IPS-15b (cell line): ENCODE data around the gene PRICKLE2.

ENCODE experiments used
- H3K27me3 ChIP-seq: one replicate; pipeline ENCODE4 v1.6.1; 2013; ENCODE audit warnings: low read length; ENCODE audit not compliant: control insufficient read depth, insufficient read depth
- H3K36me3 ChIP-seq: one replicate; pipeline ENCODE4 v1.6.1; 2013; ENCODE audit warnings: low read length; ENCODE audit not compliant: control insufficient read depth, insufficient read depth
- H3K4me1 ChIP-seq: one replicate; pipeline ENCODE4 v1.6.1; 2013; ENCODE audit warnings: mild to moderate bottlenecking, low read length; ENCODE audit not compliant: control insufficient read depth, insufficient read depth
- H3K4me3 ChIP-seq: one replicate; pipeline ENCODE4 v1.5.1; 2013; ENCODE audit warnings: low read depth, low read length
- H3K9ac ChIP-seq: one replicate; pipeline ENCODE4 v1.6.1; 2013; ENCODE audit warnings: low read depth, mild to moderate bottlenecking, low read length
- H3K9me3 ChIP-seq: one replicate; pipeline ENCODE4 v1.6.1; 2013; ENCODE audit warnings: mild to moderate bottlenecking, low read length; ENCODE audit not compliant: control insufficient read depth, insufficient read depth

Gene PRICKLE2

DNA sequence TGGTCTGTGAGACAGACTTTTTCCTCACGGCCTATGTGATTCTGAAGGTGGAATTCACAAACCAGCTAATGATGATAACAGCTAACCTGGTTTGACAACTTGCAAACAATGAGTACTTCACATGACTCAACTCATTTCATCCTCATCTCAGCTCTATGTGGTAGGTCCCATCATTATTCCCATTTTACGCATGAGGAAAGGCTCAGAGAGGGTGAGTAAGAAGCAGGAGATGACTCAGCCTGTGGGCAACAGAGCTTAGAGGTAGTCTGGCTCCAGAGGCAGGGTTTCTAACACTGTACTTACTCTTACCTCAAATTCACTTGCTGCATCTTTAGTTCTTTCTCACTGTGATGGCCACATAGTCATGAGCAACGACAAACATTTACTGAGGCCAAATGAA lies 176.1 kb downstream of the PRICKLE2 start:
- H3K9ac ChIP-seq, result no peak overlapping the region
- no peak overlapping the region for H3K4me3 ChIP-seq
- H3K36me3 ChIP-seq, result no peaks in the 10 kb centered on the region
- no peaks in the 10 kb centered on the region for H3K27me3 ChIP-seq
- no peaks in the 10 kb centered on the region for H3K9me3 ChIP-seq
- peaks cover 18% of the 10 kb centered on the region for H3K4me1 ChIP-seq

DNA sequence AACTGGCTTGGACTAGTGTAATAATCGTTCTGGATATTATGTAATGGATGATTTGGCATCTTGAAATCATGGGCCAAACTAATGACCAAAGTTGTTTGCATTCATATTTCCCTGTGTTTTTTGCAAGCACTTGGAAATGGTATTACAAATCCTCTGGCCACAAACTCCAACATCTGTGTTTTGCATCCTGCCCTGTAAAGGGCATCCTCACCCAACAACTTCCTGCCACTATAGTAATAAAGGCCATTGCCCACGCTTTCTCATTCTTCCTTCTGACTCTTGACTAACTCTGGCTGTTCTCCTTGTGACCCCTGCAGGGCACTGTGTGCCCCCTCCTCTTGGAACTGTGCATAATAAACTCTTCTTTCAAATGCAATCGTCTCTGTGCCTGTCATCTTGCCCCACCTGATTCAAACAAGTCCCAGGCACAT lies 176.6 kb downstream of the PRICKLE2 start:
- H3K9me3 ChIP-seq, result no peaks in the 10 kb centered on the region
- H3K4me3 ChIP-seq, result no peak overlapping the region
- no peaks in the 10 kb centered on the region for H3K36me3 ChIP-seq
- H3K9ac ChIP-seq, result no peak overlapping the region
- H3K27me3 ChIP-seq, result no peaks in the 10 kb centered on the region
- H3K4me1 ChIP-seq, result peaks cover 18% of the 10 kb centered on the region

DNA sequence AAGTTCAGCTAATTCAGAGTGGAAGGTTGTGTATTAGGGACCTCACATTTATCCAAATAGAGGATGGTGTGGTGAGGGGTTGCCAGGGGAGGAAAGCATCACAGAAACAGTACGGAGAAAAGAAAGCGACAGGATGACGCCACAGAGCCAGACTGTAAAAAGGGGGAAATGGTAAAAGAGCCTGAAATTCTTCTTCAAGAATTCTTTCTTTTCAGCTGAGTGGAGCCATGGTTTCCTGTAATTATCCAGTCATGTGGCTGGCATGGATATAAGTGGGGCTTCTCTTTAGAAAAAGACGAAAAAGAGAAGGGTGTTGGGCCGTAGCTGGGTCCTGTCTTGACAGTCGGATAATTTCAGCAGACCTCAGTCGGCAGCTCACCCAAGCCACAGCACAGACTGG lies 177.5 kb downstream of the PRICKLE2 start:
- H3K4me3 ChIP-seq, result no peak overlapping the region
- H3K27me3 ChIP-seq, result no peaks in the 10 kb centered on the region
- no peaks in the 10 kb centered on the region for H3K9me3 ChIP-seq
- H3K9ac ChIP-seq, result no peak overlapping the region
- H3K4me1 ChIP-seq, result peaks cover 18% of the 10 kb centered on the region
- no peaks in the 10 kb centered on the region for H3K36me3 ChIP-seq

DNA sequence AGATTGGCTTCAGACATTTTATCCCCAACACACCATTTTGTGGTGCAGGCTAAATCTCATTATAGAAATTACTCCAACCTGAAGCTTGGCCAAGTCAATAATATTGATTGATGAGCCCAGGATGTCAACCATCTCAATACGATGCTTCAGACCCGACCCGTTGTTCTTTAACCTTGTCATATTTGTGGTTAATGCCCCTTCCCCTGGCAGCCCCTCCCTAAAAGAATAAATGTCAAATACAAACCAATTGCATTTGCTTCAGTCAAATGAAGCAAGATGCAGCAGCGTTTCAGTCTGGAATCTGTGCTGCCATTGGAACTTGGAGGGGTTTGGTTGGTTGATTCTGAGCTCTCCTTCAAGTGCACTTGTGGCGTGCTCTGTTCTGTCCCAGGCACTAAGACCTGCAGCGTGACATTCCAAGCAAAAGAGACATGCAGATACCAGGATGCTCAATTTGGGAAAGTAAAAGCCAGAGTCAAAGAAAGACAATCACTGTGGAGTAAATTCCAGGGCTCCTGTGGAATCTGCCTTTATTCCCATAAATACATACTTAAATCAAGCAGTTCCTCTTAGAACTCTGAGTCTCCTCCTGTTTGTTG lies 178.2 kb downstream of the PRICKLE2 start:
- Histone ChIP-seq H3K27me3 (no peaks in the 10 kb centered on the region), H3K4me3 (no peak overlapping the region), H3K9me3 (no peaks in the 10 kb centered on the region), H3K9ac (no peak overlapping the region), H3K36me3 (no peaks in the 10 kb centered on the region), H3K4me1 (peaks cover 18% of the 10 kb centered on the region)

DNA sequence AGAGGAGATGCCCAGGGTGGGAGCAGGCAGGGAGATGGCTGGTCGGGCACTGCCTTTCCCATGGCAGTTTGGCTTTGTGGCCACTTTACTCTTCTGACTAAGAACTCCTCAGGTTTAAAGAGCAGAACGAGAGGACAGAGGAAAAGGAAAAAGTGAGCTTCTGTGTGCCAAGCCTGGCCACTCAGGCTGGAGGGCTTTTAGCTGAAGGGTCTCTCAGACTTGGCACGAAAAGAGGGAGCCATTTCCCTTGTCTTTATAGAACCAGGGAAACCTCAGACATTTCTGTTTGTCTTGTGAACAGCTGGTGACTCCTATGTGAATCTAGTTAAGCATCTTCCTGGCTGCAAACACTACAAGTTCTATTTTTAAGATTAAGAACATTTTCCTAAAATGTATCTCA lies 178.7 kb downstream of the PRICKLE2 start:
- Histone ChIP-seq H3K9ac (no peak overlapping the region), H3K4me3 (no peak overlapping the region), H3K4me1 (peaks cover 18% of the 10 kb centered on the region), H3K36me3 (no peaks in the 10 kb centered on the region), H3K27me3 (no peaks in the 10 kb centered on the region), H3K9me3 (no peaks in the 10 kb centered on the region)

DNA sequence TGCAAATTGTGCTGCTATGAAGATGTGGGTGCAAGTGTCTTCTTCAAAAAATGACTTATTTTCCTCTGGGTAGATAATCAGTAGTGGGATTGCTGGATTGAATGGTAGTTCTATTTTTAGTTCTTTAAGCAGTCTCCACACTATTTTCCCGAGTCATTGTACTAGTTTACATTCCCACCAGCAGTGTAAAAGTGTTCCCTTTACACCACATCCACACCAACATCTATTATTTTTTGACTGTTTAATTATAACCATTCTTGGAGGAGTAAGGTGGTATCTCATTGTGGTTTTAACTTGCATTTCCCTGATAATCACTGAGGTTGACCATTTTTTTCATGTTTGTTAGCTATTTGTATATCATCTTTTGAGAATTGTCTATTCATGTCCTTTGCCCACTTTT lies 182.3 kb downstream of the PRICKLE2 start:
- H3K36me3 ChIP-seq, result no peaks in the 10 kb centered on the region
- no peaks in the 10 kb centered on the region for H3K27me3 ChIP-seq
- H3K9me3 ChIP-seq, result no peaks in the 10 kb centered on the region
- H3K9ac ChIP-seq, result no peak overlapping the region
- H3K4me1 ChIP-seq, result no peaks in the 10 kb centered on the region
- H3K4me3 ChIP-seq, result no peak overlapping the region
